COLO668 (cell line): Measurements from ENCODE around the gene DIS3L.
"Not testable (repeated sequence)": the region's sequence is repeated elsewhere in the genome, so short reads cannot be mapped to it uniquely, and the experiment has no call there.

Source experiments
- DNase-seq: peaks from one replicate; lab custom pipeline; 2025; ENCODE audit not compliant: unreplicated experiment; lab: John Stamatoyannopoulos, UW

Gene DIS3L

DNA sequence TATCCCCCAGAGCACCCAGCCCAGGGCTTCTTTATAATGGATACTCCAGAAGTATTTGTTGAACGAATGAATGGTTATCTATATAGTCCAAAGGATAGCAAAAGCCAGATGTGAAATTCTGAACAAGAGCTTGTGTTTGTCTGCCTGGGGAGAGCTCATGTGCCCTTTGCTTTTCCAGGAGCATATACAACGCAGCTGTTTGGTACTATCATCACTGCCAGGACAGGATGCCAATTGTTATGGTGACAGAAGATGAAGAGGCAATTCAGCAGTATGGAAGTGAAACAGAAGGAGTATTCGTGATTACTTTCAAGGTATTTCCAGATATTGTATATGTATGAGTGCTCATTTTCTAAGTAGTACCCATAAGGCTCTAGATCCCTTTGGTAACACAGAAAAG is 15.2 kb downstream of the DIS3L start:
- no peak for DNase-seq

DNA sequence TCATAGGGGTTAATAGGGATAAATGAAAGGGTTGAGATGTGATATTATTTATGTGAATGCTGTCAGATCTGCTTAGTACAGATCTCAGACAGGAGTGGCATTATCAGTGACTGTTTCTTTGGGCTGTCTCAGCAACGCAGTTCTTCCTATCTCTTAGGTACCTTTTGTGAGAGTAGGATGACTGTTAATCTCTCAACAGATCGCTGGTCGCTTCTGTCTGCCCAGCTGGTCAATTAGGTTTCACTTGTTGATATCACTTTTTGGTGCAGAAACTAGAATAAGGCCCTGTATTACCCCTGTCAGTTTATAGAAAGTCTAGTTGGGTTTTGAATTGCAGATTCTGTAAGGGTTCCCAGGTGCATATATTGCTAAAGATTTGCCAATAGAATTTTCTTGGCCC is 16.5 kb downstream of the DIS3L start:
- DNase-seq: no peak

DNA sequence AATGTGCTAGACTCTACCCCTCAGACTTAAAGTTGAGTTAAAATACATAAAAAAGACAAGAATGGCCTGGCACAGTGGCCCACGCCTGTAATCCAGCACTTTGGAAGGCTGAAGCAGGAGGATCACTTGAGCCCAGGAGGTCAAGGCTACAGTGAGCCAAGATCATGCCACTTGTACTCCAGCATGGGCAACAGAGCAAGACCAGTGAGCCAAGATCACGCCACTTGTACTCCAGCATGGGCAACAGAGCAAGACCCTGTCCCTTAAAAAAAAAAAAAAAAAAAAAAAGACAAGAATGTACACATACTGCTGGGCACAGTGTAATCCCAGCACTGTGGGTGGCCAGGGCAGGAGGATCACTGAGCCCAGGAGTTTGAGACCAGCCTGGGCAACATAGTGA is 17.4 kb downstream of the DIS3L start:
- no peak for DNase-seq

DNA sequence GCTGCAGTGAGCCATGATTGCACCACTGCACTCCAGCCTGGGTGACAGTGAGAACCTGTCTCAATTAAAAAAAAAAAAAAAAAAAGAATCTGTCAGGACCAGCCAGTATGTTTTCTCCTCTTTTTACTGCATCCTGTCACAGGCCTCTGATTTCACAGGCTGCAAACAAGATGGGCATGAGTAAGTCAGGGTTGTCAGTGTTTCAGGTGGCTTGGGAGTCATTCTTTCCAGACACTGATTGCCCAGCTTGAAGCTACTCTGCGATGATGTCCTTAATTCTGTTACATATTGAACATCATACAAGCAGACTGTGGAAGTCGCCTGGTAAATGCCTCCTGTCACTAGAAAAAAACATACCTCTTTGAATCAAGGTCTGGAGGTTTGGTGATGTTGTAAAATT is 18.8 kb downstream of the DIS3L start:
- no peak for DNase-seq

DNA sequence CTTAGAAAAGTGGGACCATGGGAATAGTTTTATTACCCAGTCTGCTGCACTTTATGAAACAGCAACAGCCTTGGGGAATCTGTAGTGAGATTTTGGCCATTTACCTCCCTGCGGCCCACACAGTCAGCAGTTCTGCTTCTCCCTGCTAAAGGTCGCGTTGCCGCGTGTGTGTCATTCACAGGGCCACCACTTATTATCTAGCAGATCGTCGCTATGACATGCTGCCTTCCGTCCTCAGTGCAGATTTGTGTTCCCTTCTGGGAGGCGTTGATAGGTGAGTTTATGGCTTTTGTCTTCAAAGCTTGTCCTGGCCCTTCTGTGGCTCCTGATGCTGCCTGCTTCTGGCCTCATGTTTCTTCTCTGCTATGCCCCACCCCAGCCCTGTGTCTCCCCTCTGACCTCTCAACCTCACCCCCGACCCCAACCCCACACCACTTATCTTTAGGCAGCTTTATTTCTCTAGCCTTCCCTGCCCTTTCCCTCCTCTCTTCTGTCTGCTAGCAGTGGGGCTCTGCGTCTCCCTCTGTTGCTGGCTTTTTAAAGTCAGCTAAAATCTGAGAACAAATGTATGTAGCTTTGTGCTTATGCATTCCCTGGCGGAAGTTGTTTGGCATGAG is 30.1 kb downstream of the DIS3L start:
- DNase-seq: no peak

DNA sequence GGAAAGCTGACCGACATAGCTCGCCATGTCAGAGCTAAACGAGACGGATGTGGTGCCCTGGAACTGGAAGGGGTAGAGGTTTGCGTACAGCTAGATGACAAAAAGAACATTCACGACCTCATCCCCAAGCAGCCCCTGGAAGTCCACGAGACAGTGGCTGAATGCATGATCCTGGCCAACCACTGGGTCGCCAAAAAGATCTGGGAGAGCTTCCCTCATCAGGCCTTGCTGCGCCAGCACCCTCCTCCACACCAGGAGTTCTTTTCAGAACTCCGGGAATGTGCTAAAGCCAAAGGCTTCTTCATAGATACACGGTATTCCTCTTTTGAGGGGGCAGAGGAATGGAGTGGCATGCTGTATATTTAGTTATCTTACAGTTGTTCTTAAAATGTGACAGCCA is 32.7 kb downstream of the DIS3L start:
- no peak for DNase-seq

DNA sequence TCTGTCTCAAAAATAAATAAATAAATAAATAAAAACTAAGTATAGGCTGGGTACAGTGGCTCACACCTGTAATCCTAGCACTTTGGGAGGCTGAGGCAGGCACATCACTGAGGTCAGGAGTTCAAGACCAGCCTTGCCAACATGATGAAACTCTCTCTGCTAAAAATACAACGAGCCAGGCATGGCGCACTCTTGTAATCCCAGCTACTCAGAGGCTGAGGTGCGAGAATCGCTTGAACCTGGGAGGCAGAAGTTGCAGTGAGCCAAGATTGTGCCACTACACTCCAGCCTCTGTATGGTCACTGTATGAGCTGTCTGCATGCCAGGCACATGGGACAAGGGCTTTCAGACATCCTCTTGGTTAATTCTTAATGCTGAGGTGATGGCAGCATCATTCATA is 34.4 kb downstream of the DIS3L start:
- no peak for DNase-seq

DNA sequence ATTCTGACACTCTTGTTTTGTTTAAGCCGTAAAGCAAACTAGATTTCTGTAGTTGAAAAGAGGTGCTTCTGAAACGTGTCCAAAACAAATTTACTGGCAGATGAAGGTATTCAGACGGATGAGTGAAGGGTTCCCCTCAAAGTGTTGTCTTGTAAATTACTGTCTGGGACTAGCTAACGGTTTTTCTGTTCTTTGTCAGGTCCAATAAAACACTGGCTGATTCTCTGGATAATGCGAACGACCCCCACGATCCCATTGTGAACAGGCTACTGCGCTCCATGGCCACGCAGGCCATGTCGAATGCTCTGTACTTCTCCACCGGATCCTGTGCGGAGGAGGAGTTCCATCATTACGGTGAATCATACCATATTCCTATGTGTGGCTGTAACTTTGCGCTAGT is 35.4 kb downstream of the DIS3L start:
- no peak for DNase-seq

DNA sequence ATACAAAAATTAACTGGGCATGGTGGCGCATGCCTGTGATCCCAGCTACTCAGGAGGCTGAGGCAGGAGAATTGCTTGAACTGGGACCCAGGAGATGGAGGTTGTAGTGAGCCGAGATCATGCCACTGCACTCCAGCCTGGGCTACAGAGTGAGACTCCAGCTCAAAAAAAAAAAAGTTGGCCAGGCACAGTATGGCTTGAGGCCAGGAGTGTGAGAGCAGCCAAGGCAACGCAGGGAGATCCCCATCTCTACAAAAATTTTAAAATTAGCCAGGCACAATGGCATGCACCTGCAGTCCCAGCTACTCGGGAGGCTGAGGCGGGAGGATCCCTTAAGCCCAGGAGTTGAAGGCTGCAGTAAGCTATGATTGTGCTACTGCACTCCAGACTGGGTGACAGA is 55.2 kb downstream of the DIS3L start:
- not testable (repeated sequence) for DNase-seq

DNA sequence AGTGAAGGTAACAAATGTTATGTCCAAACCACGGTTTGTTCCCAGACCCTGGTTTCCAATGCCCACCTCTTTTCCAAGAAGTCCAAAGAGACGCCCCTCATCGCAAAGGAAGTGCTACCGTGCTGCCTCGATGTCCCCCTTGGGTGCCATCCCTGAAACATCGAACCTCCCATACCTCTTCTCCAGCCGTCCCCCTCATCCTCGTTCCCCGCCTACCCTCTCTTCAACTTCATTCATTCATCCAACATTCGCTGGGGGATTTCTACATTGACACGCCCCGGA is 62.6 kb downstream of the DIS3L start:
- DNase-seq: no peak

DNA sequence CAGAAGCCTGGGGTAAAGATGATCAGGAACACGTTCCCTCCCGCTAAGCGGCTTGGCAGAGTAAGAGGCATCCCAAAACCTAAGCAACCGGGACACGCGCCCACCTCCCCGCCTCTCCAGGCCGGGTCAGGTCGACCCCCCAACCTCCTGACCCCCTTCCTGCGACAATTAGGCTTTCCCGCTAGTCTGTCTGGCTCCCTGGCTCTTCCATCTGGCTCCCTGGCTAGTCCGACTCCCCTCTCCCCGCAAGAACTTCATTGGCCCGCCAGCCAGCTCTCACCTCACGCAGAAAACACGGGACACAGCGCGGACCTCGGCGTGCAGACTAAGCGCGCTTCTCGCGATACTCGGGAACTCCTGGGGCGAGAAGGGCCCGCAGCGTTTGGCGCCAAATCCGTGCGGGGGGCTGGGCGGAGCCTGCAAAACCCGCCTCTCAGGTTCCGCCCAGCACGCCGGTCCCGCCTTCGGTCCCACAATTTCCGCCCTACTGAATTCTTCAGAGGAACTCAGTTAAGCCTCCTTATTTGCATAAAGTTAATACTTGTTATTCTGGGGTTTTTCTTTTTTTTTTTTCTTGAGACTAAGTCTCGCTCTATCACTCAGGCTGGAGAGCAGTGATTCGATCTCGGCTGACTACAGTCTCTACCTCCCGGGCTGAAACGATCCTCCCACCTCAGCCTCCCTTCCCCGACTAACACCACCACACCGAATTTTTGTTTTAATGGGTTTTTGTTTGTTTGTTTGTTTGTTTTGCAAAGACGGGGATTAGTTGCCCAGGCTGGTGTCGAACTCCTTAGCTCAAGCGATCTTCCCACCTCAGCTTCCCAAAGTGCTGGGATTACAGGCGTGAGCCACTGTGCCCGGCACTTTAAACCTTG is 63.2 kb downstream of the DIS3L start, which contains the start of gene TIPIN:
Gene TIPIN, minus strand, starts transcription at position 327 of the 878 bp plus-strand sequence. CDS start 3,738 bp downstream, outside the sequence.
- DNase-seq: peak; percentile 98

DNA sequence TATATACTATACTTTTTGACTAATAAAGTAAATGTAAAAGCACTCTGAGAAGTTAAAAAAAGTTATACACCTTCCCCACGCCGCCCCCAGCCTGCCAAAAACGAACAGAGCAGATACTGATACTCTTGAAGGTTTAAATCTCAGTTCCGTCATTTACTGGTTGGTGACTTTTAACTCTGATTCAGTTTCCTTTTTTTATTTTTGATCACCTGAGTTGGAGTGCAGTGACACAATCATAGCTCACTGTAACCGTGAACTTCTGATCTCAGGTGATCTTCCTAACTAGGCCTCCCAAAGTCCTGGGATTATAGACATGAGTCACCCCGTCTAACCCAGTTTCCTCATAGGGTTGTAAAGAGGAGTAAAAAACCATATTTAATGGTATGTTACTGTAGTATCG is 66.4 kb downstream of the DIS3L start:
- DNase-seq: no peak

DNA sequence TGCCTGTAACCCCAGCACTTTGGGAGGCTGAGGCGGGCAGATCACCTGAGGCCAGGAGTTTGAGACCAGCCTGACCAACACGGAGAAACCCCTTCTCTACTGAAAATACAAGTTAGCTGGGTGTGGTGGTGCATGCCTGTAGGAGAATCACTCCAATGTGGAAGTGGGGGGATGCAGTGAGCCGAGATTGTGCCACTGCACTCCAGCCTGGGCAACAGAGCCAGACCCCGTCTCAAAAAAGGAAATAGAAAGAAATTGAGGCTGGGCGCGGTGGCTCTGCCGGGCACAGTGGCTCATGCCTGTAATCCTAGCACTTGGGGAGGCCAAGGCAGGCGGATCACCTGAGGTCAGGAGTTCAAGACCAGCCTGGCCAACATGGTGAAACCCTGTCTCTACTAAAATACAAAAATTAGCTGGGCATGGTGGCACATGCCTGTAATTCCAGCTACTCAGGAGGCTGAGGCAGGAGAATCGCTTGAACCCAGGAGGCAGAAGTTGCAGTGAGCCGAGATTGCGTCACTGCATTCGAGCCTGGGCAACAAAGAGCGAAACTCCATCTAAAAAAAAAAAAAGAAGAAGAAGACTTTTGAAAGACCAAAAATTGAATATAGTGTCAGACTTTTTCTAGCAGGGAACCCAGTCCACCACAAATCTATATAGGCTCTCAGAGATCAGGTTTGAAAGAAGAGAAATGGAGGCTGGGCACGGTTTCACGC is 68.5 kb downstream of the DIS3L start:
- DNase-seq: not testable (repeated sequence)

DNA sequence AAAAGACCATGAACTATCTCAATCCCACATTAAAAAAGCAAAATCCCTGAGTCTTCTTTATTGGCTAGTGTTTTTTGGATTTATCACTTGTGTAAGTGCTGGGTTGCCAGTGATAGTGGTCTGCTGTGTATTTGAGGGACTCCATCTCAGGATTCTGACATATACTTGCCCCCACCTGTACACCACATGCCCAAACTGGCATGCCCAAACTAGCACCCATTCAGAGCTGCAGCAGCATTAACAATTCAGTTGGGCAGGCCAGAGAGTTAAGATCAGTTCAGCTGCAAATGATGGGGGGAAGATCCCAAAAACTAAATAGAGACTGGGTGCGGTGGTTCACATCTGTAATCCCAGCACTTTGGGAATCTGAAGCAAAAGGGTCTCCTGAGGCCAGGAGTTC is 69.4 kb downstream of the DIS3L start:
- no peak for DNase-seq

DNA sequence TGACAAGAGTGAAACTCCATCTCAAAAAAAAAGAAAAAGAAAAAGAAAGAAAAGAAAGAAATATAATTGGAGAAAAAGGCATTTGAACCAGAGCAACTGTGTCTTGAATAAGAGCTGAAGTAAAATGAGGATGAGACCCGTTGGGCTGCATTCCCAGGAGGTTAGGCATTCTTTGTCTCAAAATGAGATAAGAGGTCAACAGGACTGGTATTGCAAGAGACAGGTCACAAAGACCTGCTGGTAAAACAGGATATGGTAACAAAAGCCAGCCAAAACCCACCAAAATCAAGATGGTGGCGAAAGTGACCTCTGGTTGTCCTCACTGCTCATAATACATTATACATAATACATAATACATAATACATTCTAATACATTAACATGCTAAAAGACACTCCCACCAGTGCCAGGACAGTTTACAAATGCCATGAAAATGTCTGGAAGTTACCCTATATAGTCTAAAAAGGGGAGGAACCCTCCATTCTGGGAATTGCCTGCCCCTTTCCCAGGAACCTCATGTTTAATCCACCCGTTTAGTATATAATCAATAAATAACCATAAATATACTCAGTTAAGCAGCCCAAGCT is 71.7 kb downstream of the DIS3L start:
- no peak for DNase-seq

DNA sequence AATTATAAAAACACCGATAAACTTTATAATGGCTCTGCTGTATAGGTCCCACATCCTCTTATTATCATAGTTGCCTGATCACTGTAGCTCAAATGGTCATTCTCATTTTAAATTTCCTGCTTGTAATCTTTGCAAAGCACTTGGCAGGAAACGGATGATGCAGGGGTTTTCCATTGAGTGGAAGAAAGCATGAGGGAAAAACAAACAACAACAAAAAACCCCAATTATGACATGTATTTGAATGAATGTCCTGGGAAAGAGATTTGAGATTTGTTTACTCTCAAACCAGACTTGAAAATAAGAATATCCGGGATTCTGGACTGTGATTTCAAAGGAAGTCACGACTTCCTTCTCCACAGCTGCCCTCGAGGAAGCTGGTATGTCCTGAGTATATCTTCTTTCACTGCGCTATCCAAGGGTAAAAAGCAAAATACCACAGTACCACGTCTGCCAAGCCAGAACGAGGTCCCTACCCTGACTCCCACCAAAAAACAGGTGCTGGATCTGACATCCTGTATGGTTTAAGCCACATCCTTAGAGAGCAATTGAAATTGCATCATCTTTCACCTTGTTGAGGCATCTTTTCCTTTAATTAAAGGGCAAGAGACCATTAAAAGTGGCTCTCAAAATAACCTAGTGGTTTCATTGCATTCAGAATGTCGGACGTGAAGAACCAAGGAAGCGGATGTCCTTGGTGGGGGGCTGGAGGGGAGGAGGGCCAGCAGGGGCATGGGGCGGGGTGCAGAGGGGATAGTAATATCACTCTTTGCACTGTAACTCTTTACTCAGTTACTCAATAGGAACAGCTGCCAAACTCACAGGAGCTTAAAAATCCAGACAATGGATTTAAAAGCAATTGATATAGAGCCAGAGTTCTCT is 76.6 kb downstream of the DIS3L start:
- DNase-seq: no peak

DNA sequence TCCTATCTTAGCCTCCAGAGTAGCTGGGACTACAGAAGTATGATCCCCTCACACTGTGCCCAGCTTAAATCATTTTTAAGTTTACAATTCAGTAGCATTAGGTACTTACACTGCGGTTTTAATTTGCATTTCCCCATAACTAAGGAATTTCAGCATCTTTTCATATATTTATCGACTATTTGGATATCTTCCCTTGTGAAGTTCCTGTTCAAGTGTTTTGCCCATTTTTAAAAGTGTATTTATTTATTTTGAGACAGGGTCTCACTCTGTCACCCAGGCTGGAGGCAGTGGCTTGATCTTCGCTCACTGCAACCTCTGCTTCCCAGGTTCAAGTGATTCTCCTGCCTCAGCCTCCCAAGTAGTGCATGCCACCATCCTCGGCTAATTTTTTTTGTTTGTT is 80.8 kb downstream of the DIS3L start:
- no peak for DNase-seq

DNA sequence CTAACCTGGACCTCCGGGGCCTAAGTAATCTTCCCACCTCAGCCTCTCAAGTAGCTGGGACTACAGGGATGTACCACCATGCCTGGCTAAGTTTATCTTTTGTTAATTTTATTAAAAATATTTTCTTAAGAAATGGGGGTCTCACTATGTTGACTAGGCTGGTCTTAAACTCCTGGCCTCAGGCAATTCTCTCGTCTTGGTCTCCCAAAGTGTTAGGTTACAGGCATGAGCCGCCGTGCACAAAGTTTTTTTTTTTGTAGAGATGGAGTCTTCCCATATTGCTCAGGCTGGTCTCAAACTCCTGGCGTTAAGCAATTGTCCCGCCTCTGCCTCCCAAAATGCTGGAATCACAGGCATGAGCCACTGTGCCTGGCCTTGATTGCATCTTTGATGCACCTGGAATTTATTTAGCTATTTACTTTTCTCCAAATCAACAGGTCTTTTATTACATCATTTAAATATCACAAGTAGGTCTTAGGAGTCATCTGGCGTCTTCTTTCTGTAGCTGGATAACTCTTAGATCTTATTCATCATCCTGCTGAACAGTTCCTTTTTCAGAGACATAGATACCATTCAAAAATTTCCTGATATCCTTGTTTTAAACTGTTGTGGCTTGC is 85.6 kb downstream of the DIS3L start:
- DNase-seq: no peak

DNA sequence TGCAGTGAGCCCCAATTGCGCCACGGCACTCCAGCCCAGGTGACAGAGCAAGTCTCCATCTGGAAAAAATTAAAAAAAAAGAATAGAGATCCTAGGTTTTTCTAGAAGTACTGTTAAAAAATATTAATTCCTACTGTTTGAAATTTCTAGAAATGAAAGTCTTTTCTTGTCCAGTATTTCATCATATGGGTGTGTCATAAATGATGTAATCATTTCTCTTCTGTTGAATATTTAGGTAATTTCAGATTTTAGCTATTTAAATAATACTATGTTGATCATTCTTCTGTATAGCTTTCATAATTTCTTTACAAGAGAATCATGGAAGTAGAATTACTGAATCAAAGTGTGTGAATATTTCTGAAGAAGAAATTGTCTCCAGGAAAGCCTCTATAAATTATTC is 88.0 kb downstream of the DIS3L start:
- not testable (repeated sequence) for DNase-seq
